HFF-Myc (cell line): Measurements from ENCODE around the gene SLC25A30.

Source experiments
- DNase-seq: peaks from one replicate; pipeline ENCODE4 v3.0.0-alpha.2; 2011; ENCODE audit warnings: low read depth; ENCODE audit errors: extremely low read depth
- H3K4me3 ChIP-seq: replicated peaks from 2 replicates; pipeline ENCODE4 v1.5.1; 2011; ENCODE audit warnings: low read depth, mild to moderate bottlenecking, control low read depth, low read length
- CTCF ChIP-seq: IDR thresholded peaks from 2 replicates; pipeline ENCODE4 v1.5.1; 2012; ENCODE audit warnings: mild to moderate bottlenecking, low read depth, low read length, control low read depth; ENCODE audit errors: missing control alignments

Gene SLC25A30, protein sequence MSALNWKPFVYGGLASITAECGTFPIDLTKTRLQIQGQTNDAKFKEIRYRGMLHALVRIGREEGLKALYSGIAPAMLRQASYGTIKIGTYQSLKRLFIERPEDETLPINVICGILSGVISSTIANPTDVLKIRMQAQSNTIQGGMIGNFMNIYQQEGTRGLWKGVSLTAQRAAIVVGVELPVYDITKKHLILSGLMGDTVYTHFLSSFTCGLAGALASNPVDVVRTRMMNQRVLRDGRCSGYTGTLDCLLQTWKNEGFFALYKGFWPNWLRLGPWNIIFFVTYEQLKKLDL

DNA sequence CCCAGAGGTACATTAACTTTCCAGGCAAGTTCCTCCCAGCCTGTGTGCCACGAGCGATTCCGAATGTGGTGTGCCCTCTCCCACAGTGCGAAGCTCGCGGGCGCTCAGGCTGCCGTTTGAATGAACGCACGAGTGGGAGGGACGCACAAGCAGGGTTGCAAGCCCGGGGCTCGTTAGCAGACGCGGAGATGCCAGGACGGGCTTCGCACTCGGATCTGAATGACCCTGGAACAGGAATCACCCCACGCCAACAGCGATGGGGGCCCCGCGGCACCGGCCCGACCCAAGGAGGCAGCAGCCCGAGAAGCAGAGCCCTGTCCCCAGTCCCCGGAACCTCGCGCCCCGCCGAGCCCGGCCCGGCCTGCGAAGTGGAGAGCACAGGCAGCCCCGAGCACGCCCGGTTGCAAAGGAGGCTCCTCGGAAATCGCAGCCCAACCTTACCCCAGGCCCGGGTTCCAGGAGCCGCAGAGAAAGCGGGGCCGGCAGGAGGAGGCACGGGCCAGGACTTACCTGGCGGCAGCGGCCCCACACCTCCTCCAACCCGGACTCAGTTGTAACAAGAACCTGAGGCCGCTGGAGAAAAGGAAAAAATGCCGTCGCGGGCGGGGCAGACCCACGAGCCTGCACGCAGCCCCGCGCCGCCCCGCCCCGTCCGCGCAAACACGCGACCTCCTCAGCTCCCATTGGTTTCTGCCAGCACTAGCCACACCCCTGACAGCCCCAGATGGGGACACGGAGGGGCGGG lies at the start of gene SLC25A30:
Gene SLC25A30 (minus strand): TSS at position 584 of the 745 bp plus-strand sequence. CDS start 6,948 bp downstream, outside the sequence.
- H3K4me3 ChIP-seq: peak within 1 kb of the TSS; percentile 65
- peak; percentile 56 for DNase-seq
- TF ChIP-seq CTCF: no peak

GRCh38 chr13:45466359-45466758 lies 48.2 kb upstream of the SLC25A30 start:
- no peak for DNase-seq
- no peak for TF ChIP-seq CTCF
- H3K4me3 ChIP-seq: peak overlapping the region; percentile 88

GRCh38 chr13:45464687-45465453 lies 46.7 kb upstream of the SLC25A30 start, which contains the start of gene COG3:
Gene COG3 (plus strand): TSS chr13:45464939. CDS start chr13:45465037, 98 bp downstream.
- TF ChIP-seq CTCF: peak; percentile 21
- peak; percentile 93 for DNase-seq

GRCh38 chr13:45464141-45464686 lies 46.0 kb upstream of the SLC25A30 start:
- no peak for TF ChIP-seq CTCF
- H3K4me3 ChIP-seq: peak overlapping the region; percentile 88
- DNase-seq: no peak

More at GRCh38 chr13:45464687-45465453, 46.7 kb upstream of the SLC25A30 start, which contains the start of gene COG3:
- H3K4me3 ChIP-seq: peak within 1 kb of the TSS; percentile 88

DNA sequence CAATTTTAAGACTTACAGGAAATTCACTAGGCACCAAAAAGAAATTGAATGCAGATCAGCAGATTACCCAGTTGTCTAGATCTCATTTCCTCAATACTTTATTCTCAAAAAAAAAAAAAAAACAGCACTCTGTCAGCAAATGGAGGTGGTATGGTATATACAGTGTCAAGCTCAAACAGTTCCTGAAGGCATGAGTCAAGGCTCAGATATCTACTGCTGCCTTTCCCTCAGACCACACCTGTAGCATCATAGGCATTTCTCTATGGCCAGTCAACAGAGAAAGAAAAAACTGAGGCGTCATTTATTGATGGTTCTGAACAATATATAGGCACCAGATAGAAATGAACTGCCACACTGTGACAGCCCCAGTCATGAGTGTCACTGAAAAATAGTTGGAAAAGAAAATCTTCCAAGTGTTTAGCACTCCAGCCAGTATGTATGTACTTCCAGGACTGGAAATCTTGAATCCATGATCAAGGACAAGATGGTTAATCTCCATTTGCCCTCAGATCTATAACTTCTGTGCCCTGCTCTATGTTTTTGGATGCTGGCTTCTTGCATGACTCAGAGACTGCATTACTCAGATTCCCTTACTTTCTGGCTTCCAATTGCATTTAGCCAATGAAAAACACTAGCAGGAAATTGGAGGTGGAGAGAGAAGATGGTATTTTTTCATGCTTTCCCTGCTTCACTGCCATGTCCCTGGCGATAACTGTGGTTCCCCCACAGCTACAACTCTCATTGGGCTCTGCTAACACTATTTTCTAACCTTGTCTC lies 38.2 kb upstream of the SLC25A30 start:
- no peak for DNase-seq
- no peak overlapping the region for H3K4me3 ChIP-seq
- no peak for TF ChIP-seq CTCF

- TF ChIP-seq CTCF: no peak
- no peak for DNase-seq
- H3K4me3 ChIP-seq: no peak overlapping the region
Measured at GRCh38 chr13:45454204-45454603, 36.0 kb upstream of the SLC25A30 start.
